Fibroblast of mammary gland (primary cell): Measurements from ENCODE around the gene LAMTOR4.
A peak's percentile ranks its signal among the peaks of the same experiment; 100 is the strongest.
"Not testable (repeated sequence)": the region's sequence is repeated elsewhere in the genome, so short reads cannot be mapped to it uniquely, and the experiment has no call there.

Source experiments
- DNase-seq: peaks from one replicate; pipeline ENCODE4 v3.0.0-alpha.2; 2010; ENCODE audit warnings: low read depth
- H3K4me3 ChIP-seq: 2 replicates; pipeline ENCODE4 v1.5.1; 2011; ENCODE audit warnings: low read depth, mild to moderate bottlenecking, low read length, moderate library complexity; ENCODE audit not compliant: control insufficient read depth
- TF ChIP-seq, protein P1 (sequence below): conservative IDR thresholded peaks from 2 replicates; pipeline ENCODE4 v1.5.1; 2011; ENCODE audit warnings: low read depth, low read length, inconsistent platforms; ENCODE audit not compliant: control insufficient read depth, insufficient read depth

Gene LAMTOR4

DNA sequence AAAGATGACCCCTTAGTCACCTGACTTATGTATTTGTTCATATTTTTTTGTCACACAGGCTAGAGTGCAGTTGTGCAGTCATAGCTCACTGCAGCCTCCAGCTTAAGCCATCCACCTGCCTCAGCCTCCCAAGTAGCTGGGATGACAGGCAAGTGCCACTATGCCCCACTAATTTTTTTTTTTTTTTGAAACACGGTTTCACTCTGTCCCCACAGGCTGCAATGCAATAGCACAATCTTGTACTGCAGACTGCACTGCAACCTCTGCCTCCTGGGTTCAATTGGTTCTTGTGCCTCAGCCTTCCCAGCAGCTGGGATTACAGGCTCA lies 20.1 kb upstream of the LAMTOR4 start:
- H3K4me3 ChIP-seq: no peak overlapping the region
- no peak for DNase-seq
- TF ChIP-seq, protein P1, sequence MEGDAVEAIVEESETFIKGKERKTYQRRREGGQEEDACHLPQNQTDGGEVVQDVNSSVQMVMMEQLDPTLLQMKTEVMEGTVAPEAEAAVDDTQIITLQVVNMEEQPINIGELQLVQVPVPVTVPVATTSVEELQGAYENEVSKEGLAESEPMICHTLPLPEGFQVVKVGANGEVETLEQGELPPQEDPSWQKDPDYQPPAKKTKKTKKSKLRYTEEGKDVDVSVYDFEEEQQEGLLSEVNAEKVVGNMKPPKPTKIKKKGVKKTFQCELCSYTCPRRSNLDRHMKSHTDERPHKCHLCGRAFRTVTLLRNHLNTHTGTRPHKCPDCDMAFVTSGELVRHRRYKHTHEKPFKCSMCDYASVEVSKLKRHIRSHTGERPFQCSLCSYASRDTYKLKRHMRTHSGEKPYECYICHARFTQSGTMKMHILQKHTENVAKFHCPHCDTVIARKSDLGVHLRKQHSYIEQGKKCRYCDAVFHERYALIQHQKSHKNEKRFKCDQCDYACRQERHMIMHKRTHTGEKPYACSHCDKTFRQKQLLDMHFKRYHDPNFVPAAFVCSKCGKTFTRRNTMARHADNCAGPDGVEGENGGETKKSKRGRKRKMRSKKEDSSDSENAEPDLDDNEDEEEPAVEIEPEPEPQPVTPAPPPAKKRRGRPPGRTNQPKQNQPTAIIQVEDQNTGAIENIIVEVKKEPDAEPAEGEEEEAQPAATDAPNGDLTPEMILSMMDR: no peak

DNA sequence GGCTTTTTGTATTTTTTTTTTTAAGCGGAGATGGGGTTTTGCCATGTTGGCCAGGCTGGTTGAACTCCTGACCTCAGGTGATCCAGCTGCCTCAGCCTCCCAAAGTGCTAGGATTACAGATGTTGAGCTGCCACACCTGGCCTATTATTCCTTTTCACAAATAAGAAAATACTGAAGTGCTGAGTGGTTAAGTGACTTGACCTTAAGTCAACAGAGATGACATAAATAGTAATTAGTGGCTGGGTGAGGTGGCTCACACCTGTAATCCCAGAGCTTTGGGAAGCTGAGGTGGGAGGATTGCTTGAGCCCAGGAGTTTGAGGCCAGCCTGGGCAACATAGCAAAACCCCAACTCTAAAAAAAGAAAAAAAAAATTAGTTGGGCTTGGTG lies 18.5 kb upstream of the LAMTOR4 start:
- not testable (repeated sequence) for H3K4me3 ChIP-seq, DNase-seq

DNA sequence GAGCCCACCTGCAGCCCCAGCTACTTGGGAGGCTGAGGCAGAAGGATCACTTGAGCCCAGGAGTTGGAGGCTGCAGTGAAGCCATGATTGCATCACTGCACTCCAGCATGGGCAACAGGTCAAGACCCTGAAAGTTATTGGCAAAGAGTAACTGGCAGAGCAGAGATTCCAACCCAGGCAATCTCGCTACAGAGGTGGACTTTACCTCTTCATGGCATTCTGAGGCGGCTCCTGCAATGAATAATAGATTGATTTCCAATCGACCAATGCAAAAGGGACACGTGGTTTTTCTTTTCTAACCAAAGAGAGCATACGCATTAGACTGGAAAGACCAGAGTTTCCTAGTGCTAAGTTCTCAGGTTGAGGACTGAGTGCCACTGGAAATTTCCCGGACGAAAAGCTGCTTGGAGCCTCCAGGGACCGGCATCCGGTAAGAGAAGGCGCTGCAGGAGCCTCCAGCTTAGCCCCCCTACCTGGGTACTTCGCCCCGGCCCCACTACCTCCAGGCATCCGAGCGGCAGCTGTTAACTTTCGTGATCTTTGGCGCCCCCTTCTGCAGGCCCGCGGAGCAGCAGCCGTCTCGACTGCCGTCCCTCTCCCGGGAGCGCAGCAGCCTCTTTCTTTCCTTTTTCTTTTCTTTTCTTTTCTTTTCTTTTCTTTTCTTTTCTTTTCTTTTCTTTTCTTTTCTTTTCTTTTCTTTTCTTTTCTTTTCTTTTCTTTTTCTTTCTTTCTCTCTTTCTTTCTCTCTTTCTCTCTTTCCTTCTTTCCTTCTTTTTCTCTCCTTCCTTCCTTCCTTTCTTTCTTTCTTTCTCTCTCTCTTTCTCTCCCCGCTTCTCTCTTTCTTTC lies 17.9 kb upstream of the LAMTOR4 start:
- H3K4me3 ChIP-seq: no peak overlapping the region
- TF ChIP-seq, protein P1: peak; percentile 62
- peak; percentile 40 for DNase-seq

DNA sequence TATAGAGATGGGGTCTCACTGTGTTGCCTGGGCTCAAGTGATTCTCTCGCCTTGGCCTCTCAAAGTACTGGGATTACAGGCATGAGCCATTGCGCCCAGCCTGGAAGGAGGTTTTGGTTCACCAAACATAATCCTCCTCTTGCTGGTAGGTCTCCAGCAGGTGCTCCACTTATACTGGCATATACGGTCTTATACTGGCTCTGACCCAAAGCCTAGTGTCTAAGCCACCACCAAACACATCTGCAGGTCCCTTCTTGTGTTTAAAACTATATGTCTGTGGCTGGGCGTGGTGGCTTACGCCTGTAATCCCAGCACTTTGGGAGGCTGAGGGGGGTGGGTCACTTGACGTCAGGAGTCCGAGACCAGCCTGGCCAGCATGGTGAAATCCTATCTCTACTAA lies 16.6 kb upstream of the LAMTOR4 start:
- DNase-seq: no peak
- TF ChIP-seq, protein P1: no peak
- no peak overlapping the region for H3K4me3 ChIP-seq

DNA sequence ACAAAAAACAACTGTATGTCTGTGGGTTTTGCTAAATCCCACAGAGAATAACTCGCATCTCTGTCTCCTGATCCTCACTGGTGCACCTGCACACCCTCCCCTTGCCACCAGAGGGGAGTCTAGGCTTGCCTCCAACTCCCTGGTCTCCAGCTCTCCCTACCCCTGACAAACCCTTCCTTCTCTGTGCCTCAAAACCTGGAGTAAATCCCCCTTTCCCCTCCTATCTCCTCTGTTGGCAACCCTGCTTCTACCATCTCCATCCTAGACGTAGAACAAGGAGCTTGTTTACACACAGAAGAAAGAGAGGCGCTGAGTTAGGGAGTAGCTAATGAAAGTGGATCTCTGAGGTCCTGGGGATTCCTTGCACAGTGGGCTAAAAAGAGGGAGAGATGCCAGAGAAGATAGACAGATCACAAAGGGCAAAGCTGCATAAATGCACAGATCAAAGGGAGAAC lies 16.0 kb upstream of the LAMTOR4 start:
- peak; percentile 66 for DNase-seq
- TF ChIP-seq, protein P1: peak; percentile 96
- H3K4me3 ChIP-seq: no peak overlapping the region

DNA sequence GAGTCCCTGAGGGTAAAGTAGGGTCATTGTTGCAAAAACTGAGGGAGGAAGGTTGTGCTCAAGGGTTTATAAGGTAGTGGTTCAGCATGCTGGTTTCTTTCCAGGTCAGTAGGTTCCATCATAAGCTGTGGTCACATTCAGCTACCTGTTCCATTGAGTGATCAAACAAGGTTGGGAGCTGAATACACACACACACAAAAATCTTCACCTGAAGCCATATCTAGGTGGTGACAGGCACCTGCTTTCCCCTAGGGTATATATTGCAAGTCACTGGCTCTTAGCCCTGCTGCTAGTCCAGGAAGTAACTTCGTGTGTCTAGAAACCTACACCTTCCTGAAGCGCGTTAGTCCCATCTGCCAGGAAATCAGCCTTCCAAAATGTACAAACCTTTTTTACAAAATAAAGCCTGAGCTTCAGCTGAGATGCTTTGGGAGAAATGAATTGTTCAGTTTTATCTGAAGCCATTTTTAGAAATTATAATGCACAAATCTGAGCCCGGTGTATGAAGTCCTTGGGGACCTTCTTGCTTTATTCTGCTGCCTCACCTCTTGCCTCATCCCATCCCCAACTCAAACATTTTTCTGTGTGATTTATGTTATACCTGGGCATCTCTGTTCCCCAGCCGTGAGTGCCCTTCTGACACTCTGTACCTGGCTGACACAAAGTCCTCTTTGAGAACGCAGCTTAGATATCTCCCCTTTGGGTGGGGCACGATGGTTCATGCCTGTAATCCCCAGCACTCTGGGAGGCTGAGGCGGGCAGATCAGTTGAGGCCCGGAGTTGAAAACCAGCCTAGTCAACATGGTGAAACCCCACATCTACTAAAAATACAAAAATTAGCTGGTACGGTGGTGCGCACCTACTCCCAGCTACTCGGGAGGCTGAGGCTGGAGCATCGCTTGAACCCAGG lies 10.6 kb upstream of the LAMTOR4 start:
- no peak for DNase-seq
- H3K4me3 ChIP-seq: no peak overlapping the region
- TF ChIP-seq, protein P1: no peak

DNA sequence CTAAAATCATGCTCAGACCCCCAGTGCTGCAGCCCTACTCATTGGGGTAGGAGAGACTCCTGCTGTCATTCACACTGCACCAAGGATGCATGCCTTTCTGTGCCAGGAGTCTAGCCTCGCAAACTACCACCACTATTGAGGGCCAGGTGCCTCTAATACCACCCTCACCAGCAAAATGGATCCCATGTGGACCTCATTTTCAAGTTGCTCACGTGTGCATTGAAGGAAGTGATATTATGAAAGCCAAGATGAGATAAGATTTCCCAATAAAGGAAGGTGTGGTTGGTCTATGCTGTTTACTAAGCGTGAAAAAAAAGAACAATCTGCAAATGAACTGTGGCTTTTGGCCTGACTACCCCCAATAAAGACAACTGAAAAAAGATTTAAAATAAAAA lies 7.2 kb upstream of the LAMTOR4 start:
- no peak for DNase-seq
- no peak overlapping the region for H3K4me3 ChIP-seq
- TF ChIP-seq, protein P1: no peak
